ENCODE measurements around the gene EFCAB11. TPM values are rescaled to one million over a fixed set of nuclear protein-coding genes. Genes with fewer than 3 reads are reported as not detected.

EFCAB11 gene
- total and polyA plus RNA-seq, 2 donors (not counting 3 experiments of a cell fraction or from before 2014, with no cell fraction given), result 2.8 to 6.3 TPM

DNA sequence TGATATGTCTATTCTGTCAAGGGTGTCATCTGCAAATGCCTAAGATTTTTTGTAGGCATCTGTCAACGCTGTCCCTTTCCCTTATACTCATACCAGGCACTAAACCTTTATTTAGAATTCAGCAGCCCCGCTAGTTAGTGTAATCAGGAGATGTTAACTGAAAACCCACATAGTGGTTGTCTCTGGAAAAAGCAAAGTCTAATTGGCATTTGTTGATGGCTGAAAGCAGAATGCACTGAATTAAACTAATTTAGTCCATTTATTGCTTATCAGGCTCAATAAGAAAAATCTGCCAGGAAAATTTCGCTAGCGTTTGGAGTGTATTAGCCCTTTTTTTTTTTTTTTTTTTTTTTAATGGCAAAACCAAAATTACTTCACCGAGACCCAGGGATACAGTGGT is 35.7 kb upstream of the EFCAB11 start:
- Histone ChIP-seq H3K27me3 (ENCODE audit: control insufficient read depth in 2 of 2, insufficient read depth in 2 of 2, low read length in 2 of 2) (no peaks in the 10 kb centered on the region), H4K20me1 (replicated peaks; ENCODE audit: control insufficient read depth, extremely low read depth, insufficient read depth, low read length) (no peaks in the 10 kb centered on the region), H3K27ac (ENCODE audit: insufficient read depth, low read depth, low read length) (no peak overlapping the region), H3K79me2 (ENCODE audit: control insufficient read depth, insufficient read depth, low read length) (no peaks in the 10 kb centered on the region), H3K4me1 (ENCODE audit: control insufficient read depth, extremely low read depth, insufficient read depth, low read length) (no peaks in the 10 kb centered on the region), H3K4me3 (replicated peaks in 1 of 3; ENCODE audit: insufficient read depth in 1 of 3, low read depth in 1 of 3, low read length in 3 of 3) (no peak overlapping the region), H3K9ac (replicated peaks; ENCODE audit: extremely low read depth, insufficient read depth, low read length) (no peak overlapping the region), H3K36me3 (ENCODE audit: control insufficient read depth in 2 of 2, extremely low read depth in 1 of 2, insufficient read depth in 2 of 2, low read length in 2 of 2) (peaks cover 4 to 22% of the 10 kb centered on the region in 2 experiments), H3K9me1 (replicated peaks; ENCODE audit: control insufficient read depth, extremely low read depth, insufficient read depth, low read length) (no peaks in the 10 kb centered on the region), H3K9me3 (replicated peaks; ENCODE audit: control insufficient read depth, insufficient read depth, low read length) (no peaks in the 10 kb centered on the region), H2AFZ (ENCODE audit: low read depth, low read length) (no peak overlapping the region), H3K4me2 (ENCODE audit: insufficient read depth, low read length) (no peak overlapping the region)
- FAIRE-seq (no peak), DNase-seq (ENCODE audit: low read depth, low spot score) (no peak)
- no TSS peak for BruUV-seq (replicated peaks)
- intact Hi-C loops (cut with micrococcal nuclease), result no loop called here
- dilution Hi-C loops (cut with MboI; ENCODE audit: extremely low pct_ligation_motif_present, low sequenced_read_pairs), result no loop called here
- POLR2A ChIA-PET, result no interaction called here
- CTCF ChIA-PET, result interaction anchor here (1.4 to 4.9 kb wide), 2 partner anchors 17 to 245 kb away, joined by 6 to 19 read pairs; no protein-coding TSS in a partner anchor
- TF ChIP-seq EZH2 (IDR thresholded peaks at IDR 0.05; ENCODE audit: borderline replicate concordance, low read depth, low read length, severe bottlenecking) (no peak), POLR2A (IDR thresholded peaks at IDR 0.05; ENCODE audit: low read depth, low read length) (no peak), POLR2AphosphoS5 (IDR thresholded peaks at IDR 0.05; ENCODE audit: insufficient read depth, low read depth, low read length) (no peak), MAX (IDR thresholded peaks at IDR 0.05; ENCODE audit: insufficient read depth, insufficient read length) (no peak), CTCF (IDR thresholded peaks at IDR 0.05; ENCODE audit: extremely low read depth in 1 of 2, insufficient read depth in 1 of 2, low read depth in 1 of 2, low read length in 2 of 2) (no peak), FOS (IDR thresholded peaks at IDR 0.05; ENCODE audit: borderline replicate concordance, insufficient read depth, low read length) (no peak), GATA2 (IDR thresholded peaks at IDR 0.05; ENCODE audit: insufficient read depth, insufficient read length, low read depth, low read length) (no peak), MYC (IDR thresholded peaks at IDR 0.05; ENCODE audit: low read depth, low read length) (no peak), JUN (IDR thresholded peaks at IDR 0.05; ENCODE audit: borderline replicate concordance, insufficient read depth, insufficient read length, low read depth) (no peak)

All from endothelial cell of umbilical vein (primary cell).